ENCODE results near the gene MKLN1. TPM values are rescaled to one million over a fixed set of nuclear protein-coding genes. Genes with fewer than 3 reads are reported as not detected.

Gene MKLN1
- total and polyA plus RNA-seq, 2 of the 4 experiments (the other 2 are of a cell fraction): 17.5 to 52.0 TPM

- no peak for ATAC-seq (ENCODE audit: low read depth)
- POLR2A ChIA-PET (ENCODE audit: unreplicated experiment): no interaction called here
- dilution Hi-C loops (cut with HindIII; ENCODE audit: low sequenced_read_pairs, unreplicated experiment): no loop called here
Measured at GRCh38 chr7:131383417-131384285, 56.0 kb downstream of the MKLN1 start.

More at GRCh38 chr7:131383417-131384285, 56.0 kb downstream of the MKLN1 start:
- no peak overlapping the region; the same call in 1 of the 2 replicates for H4K91ac ChIP-seq (ENCODE audit: insufficient read depth, low read depth, low read length)
- peaks cover 29 to 55% of the 10 kb centered on the region in 2 experiments for H3K79me1 ChIP-seq (ENCODE audit: low read depth in 1 of 2, low read length in 2 of 2)
- no peak overlapping the region for H3K14ac ChIP-seq (replicated peaks; ENCODE audit: low read depth, low read length)
- WGBS, 2 experiments (ENCODE audit: extremely low coverage in 2 of 2, insufficient read length in 1 of 2): 100% methylated on average over 1 of the region's 2 CpGs; no CpG with 5 or more reads in 1 of the 2 experiments
- no peaks in the 10 kb centered on the region for H3K27me3 ChIP-seq (ENCODE audit: control insufficient read depth, insufficient read depth, low read length)
- in situ Hi-C loops (cut with MboI; ENCODE audit: low sequenced_read_pairs): no loop called here
- CTCF ChIA-PET: interaction anchor here (0.6 kb wide), 1 partner anchor 35 kb away, joined by 7 read pairs; no protein-coding TSS in a partner anchor
- intact Hi-C loops (cut with micrococcal nuclease): no loop called here
- BruUV-seq (replicated peaks): no TSS peak
- peaks cover 10% of the 10 kb centered on the region; the same call in 1 of the 2 replicates for H4K20me1 ChIP-seq (ENCODE audit: insufficient read depth, low read length)
- H2BK15ac ChIP-seq (ENCODE audit: low read depth, low read length): no peak overlapping the region
- H3K4me3 ChIP-seq (ENCODE audit: insufficient read depth, low read depth, low read length): no peak overlapping the region
- peak overlapping the region in 1 of 2 experiments; percentile 4; a peak in 1 of 4 replicates for H4K8ac ChIP-seq (ENCODE audit: low read depth in 2 of 2, low read length in 2 of 2)
- H3K27ac ChIP-seq (ENCODE audit: insufficient read depth, low read length): no peak overlapping the region
- peak; percentile 40 for DNase-seq
- no peak overlapping the region for H3K23ac ChIP-seq (ENCODE audit: low read depth, low read length)
- H3K9me3 ChIP-seq (ENCODE audit: control insufficient read depth, insufficient read depth, low read length): no peaks in the 10 kb centered on the region
- H2AFZ ChIP-seq (replicated peaks; ENCODE audit: low read length, poor library complexity): no peak overlapping the region
- no peak overlapping the region for H3K56ac ChIP-seq (ENCODE audit: extremely low read depth, insufficient read depth, low read length)
- H2BK5ac ChIP-seq (ENCODE audit: low read depth, low read length, poor library complexity, severe bottlenecking): no peak overlapping the region
- H2AK9ac ChIP-seq (replicated peaks; ENCODE audit: low read depth, low read length, poor library complexity): no peak overlapping the region
- H3K9me1 ChIP-seq (ENCODE audit: insufficient read depth, low read length): no peaks in the 10 kb centered on the region
- TF ChIP-seq CEBPB (IDR thresholded peaks at IDR 0.05; ENCODE audit: low read depth, low read length) (no peak), CHD1 (IDR thresholded peaks at IDR 0.05; ENCODE audit: low read depth, low read length) (no peak), BHLHE40 (IDR thresholded peaks at IDR 0.05; ENCODE audit: low read depth, low read length) (no peak), POLR2A (IDR thresholded peaks at IDR 0.05; ENCODE audit: low read depth, low read length) (no peak), RFX5 (IDR thresholded peaks at IDR 0.05; ENCODE audit: low read depth, low read length) (no peak), CTCF (conservative IDR thresholded peaks at IDR 0.05; ENCODE audit: low read depth, low read length) (no peak)
- peaks cover 6% of the 10 kb centered on the region for H3K4me1 ChIP-seq (ENCODE audit: control insufficient read depth, insufficient read depth, low read length)
- H3K18ac ChIP-seq (ENCODE audit: low read depth, low read length): no peak overlapping the region
- H2BK120ac ChIP-seq (ENCODE audit: low read depth, low read length): no peak overlapping the region
- H3K4me2 ChIP-seq (ENCODE audit: low read depth, low read length): no peak overlapping the region
- H4K5ac ChIP-seq (ENCODE audit: low read depth, low read length): no peak overlapping the region
- H2AK5ac ChIP-seq (ENCODE audit: low read depth, low read length): no peak overlapping the region
- no peak overlapping the region for H2BK20ac ChIP-seq (ENCODE audit: low read depth, low read length)
- no peak overlapping the region for H3K9ac ChIP-seq (ENCODE audit: low read depth, low read length)
- no peak overlapping the region for H3K4ac ChIP-seq (ENCODE audit: low read depth, low read length)
- peaks cover 2% of the 10 kb centered on the region for H3K36me3 ChIP-seq (ENCODE audit: control insufficient read depth, insufficient read depth, low read length)
